GM18499 (cell line): ENCODE measurements around the gene PEX5.
"Not testable (repeated sequence)": the region's sequence is repeated elsewhere in the genome, so short reads cannot be mapped to it uniquely, and the experiment has no call there.

Experiments
- ATAC-seq: cut with Tn5 transposase; IDR thresholded peaks from one replicate; pipeline ENCODE4 v1.9.1; 2021; ENCODE audit warnings: moderate number of reproducible peaks; ENCODE audit not compliant: insufficient read depth, unreplicated experiment

PEX5 gene

DNA sequence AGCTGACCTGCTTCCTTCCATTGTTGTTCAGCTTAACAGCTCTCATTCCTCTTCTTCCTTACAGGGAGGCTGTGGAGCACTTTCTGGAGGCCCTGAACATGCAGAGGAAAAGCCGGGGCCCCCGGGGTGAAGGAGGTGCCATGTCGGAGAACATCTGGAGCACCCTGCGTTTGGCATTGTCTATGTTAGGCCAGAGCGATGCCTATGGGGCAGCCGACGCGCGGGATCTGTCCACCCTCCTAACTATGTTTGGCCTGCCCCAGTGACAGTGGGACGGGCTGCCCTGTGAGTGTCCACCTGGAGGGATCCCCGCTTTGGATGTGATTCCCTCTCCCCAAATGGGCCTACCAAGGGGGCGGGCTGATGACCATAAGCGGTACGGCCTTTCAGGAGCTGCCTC, 20.5 kb downstream of the PEX5 start:
- no peak for ATAC-seq

- ATAC-seq = no peak
Observed at GRCh38 chr12:7210642-7211151, 21.2 kb downstream of the PEX5 start.

DNA sequence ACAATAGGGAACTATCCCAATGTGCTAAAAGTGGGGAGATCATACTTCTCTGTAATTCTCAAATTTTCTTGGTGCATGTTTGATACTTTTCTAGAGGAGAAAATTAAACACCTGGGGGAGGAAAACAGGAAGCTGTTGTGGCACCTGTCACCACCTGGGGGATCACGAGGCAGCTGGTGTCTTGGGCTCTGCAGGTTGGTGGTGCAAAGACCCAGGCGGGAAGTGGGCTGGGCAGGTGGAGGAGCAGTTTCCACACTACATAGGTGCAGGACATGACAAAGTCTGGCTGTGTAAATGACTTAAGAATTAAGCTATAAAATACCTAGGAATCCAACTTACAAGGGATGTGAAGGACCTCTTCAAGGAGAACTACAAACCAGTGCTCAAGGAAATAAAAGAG, 23.2 kb downstream of the PEX5 start:
- no peak for ATAC-seq

GRCh38 chr12:7213745-7214144, 24.3 kb downstream of the PEX5 start:
- not testable (repeated sequence) for ATAC-seq

DNA sequence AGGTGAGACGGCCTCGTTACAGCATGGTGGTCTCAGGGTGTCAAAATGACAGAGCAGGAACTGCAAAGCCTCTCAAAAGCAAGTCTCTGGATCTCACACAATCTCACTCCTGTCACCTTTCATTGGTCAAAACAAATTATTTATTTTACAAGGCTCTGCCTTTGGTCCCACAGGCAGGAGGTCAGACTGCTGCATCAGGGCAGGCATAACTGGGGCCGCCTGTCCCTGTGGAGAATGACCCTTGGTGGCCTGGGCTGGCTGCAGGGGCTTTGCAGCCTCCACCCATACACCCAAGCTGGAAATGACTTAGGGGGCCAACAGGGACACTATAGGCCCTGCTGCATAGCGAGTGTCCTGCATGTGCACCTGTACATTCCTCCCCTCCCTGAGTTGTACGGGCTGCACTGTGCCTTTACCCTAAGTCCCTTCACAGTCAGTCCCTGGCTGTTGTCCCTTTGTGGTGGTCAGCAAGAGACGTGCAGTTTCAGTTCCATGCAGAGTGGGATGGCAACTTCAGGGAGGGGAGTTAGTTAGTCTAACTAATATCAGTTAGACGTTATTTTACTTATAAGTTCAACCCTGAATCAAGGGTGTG, 28.1 kb downstream of the PEX5 start:
- no peak for ATAC-seq

GRCh38 chr12:7219599-7220243, 30.2 kb downstream of the PEX5 start:
- no peak for ATAC-seq

GRCh38 chr12:7221486-7221885, 32.0 kb downstream of the PEX5 start:
- ATAC-seq = no peak

GRCh38 chr12:7229741-7230140, 40.3 kb downstream of the PEX5 start:
- ATAC-seq = no peak

- no peak for ATAC-seq
Observed at GRCh38 chr12:7241404-7242005, 52.0 kb downstream of the PEX5 start.

- no peak for ATAC-seq
Observed at GRCh38 chr12:7242176-7243101, 53.0 kb downstream of the PEX5 start.

DNA sequence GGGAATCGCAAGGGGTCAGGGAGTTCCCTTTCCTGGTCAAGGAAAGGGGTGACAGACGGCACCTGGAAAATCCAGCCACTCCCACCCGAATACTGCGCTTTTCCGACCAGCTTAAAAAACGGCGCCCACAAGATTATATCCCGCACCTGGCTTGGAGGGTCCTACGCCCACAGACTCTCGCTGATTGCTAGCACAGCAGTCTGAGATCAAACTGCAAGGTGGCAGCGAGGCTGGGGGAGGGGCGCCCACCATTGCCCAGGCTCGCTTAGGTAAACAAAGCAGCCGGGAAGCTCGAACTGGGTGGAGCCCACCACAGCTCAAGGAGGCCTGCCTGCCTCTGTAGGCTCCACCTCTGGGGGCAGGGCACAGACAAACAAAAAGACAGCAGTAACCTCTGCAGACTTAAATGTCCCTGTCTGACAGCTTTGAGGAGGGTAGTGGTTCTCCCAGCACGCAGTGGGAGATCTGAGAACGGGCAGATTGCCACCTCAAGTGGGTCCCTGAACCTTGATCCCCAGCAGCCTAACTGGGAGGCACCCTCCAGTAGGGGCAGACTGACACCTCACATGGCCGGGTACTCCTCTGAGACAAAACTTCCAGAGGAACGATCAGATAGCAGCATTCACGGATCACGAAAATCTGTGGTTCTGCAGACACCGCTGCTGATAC, 62.0 kb downstream of the PEX5 start:
- not testable (repeated sequence) for ATAC-seq

- ATAC-seq = no peak
Observed at GRCh38 chr12:7259060-7259459, 69.6 kb downstream of the PEX5 start.
